Liver (tissue), 9 donors: Measurements from ENCODE around the gene GPR42. TPM values are rescaled to one million over a fixed set of nuclear protein-coding genes. Genes with fewer than 3 reads are reported as not detected.

ENCODE experiments used
- DNase-seq: peaks from one replicate; pipeline ENCODE4 v3.0.0-alpha.2; 2017; ENCODE audit warnings: low spot score
- H3K27ac ChIP-seq, 2 donors: one replicate each; pipeline ENCODE4 v1.7.0; 2013; ENCODE audit warnings: inconsistent platforms in 2 of 2, low read length in 2 of 2, control low read depth in 1 of 2, low read depth in 1 of 2, mild to moderate bottlenecking in 1 of 2
- H3K27me3 ChIP-seq, 4 donors: one replicate each; pipeline versions ENCODE4 v1.6.1 to v1.7.0; 2013; ENCODE audit warnings: low read length in 3 of 4, inconsistent platforms in 1 of 4, mild to moderate bottlenecking in 1 of 4, moderate library complexity in 1 of 4; ENCODE audit not compliant: control insufficient read depth in 4 of 4, insufficient read depth in 4 of 4
- H3K36me3 ChIP-seq, 4 donors: one replicate each; pipeline versions ENCODE4 v1.6.1 to v1.7.0; 2013; ENCODE audit warnings: low read length in 3 of 4, mild to moderate bottlenecking in 3 of 4, low read depth in 1 of 4, moderate library complexity in 1 of 4; ENCODE audit not compliant: control insufficient read depth in 4 of 4, insufficient read depth in 3 of 4
- H3K4me1 ChIP-seq, 4 donors: one replicate each; pipeline versions ENCODE4 v1.6.1 to v1.7.0; 2013; ENCODE audit warnings: low read length in 3 of 4, mild to moderate bottlenecking in 3 of 4, moderate library complexity in 1 of 4; ENCODE audit not compliant: control insufficient read depth in 4 of 4, insufficient read depth in 4 of 4
- H3K4me3 ChIP-seq, 3 donors: one replicate each; pipeline versions ENCODE4 v1.6.1 to v1.7.0; 2013; ENCODE audit warnings: low read length in 3 of 3, control low read depth in 1 of 3, low read depth in 1 of 3, mild to moderate bottlenecking in 1 of 3
- H3K9ac ChIP-seq, 2 donors: one replicate each; pipeline ENCODE4 v1.7.0; 2013; ENCODE audit warnings: low read length in 2 of 2, mild to moderate bottlenecking in 2 of 2, moderate library complexity in 2 of 2, control low read depth in 1 of 2, low read depth in 1 of 2
- H3K9me3 ChIP-seq, 4 donors: one replicate each; pipeline versions ENCODE4 v1.6.1 to v1.7.0; 2013; ENCODE audit warnings: low read length in 3 of 4; ENCODE audit not compliant: control insufficient read depth in 4 of 4
- CTCF ChIP-seq: fragments of 150-350 bp; IDR thresholded peaks from 2 replicates; pipeline ENCODE4 v1.5.1; 2017; ENCODE audit warnings: improper control_type of control experiment, low read depth, low read length; ENCODE audit not compliant: missing input control
- FOXA1 ChIP-seq: IDR thresholded peaks from 2 replicates; pipeline ENCODE4 v1.6.1; 2016; ENCODE audit warnings: antibody characterized with exemption
- FOXA2 ChIP-seq: IDR thresholded peaks from 2 replicates; pipeline ENCODE4 v1.6.1; 2016; ENCODE audit warnings: antibody characterized with exemption
- GABPA ChIP-seq, 2 donors: IDR thresholded peaks in 1 of 2; conservative IDR thresholded peaks in 1 of 2; 2 replicates each; pipeline ENCODE4 v1.6.1; 2016; ENCODE audit warnings: antibody characterized with exemption in 2 of 2, mild to moderate bottlenecking in 1 of 2, moderate library complexity in 1 of 2
- HNF4A ChIP-seq, 2 donors: conservative IDR thresholded peaks; 2 replicates each; pipeline ENCODE4 v1.6.1; 2016; ENCODE audit warnings: antibody characterized with exemption in 2 of 2, mild to moderate bottlenecking in 2 of 2
- HNF4G ChIP-seq: IDR thresholded peaks from 2 replicates; pipeline ENCODE4 v1.6.1; 2016; ENCODE audit warnings: antibody characterized with exemption
- JUND ChIP-seq, 2 donors: IDR thresholded peaks; 2 replicates each; pipeline ENCODE4 v1.6.1; 2016; ENCODE audit warnings: antibody characterized with exemption in 2 of 2
- NR2F2 ChIP-seq: IDR thresholded peaks from 2 replicates; pipeline ENCODE4 v1.6.1; 2016; ENCODE audit warnings: antibody characterized with exemption
- REST ChIP-seq: IDR thresholded peaks from 2 replicates; pipeline ENCODE4 v1.6.1; 2016; ENCODE audit warnings: antibody characterized with exemption, mild to moderate bottlenecking
- RXRA ChIP-seq, 2 donors: IDR thresholded peaks; 2 replicates each; pipeline ENCODE4 v1.6.1; 2017 to 2018; ENCODE audit warnings: antibody characterized with exemption in 2 of 2, mild to moderate bottlenecking in 1 of 2
- SP1 ChIP-seq: IDR thresholded peaks from 2 replicates; pipeline ENCODE4 v1.6.1; 2018; ENCODE audit warnings: antibody characterized with exemption, mild to moderate bottlenecking
- TAF1 ChIP-seq: conservative IDR thresholded peaks from 2 replicates; pipeline ENCODE4 v1.6.1; 2016; ENCODE audit warnings: antibody characterized with exemption, mild to moderate bottlenecking
- YY1 ChIP-seq: IDR thresholded peaks from 2 replicates; pipeline ENCODE4 v1.6.1; 2016; ENCODE audit warnings: antibody characterized with exemption, mild to moderate bottlenecking
- ZBTB33 ChIP-seq: IDR thresholded peaks from 2 replicates; pipeline ENCODE4 v1.6.1; 2016; ENCODE audit warnings: antibody characterized with exemption
- WGBS: extraction: QIAGEN DNeasy Blood & Tissue Kit; methylation state at CpG from one replicate; pipeline ENCODE4 v1.1.7; 2013; 5-methylcytosine and 5-hydroxymethylcytosine counted together
- polyA plus RNA-seq, 2 donors: library from polyadenylated mRNA; stranded (reverse) in 1 of 2; unstranded in 1 of 2; fragments of 200-250 nt in 1 of 2; fragments of >200 nt in 1 of 2; fragmentation: Nextera tagmentation in 1 of 2; extraction: Ambion mirVana in 1 of 2; gene quantifications; one replicate each; pipeline versions ENCODE4 v1.2.1 to v1.2.3, GENCODE V29; 2013 to 2015
- total RNA-seq, 2 donors: library from RNA; depleted of rRNA; stranded (reverse); fragments of >200 nt; gene quantifications; one replicate each; pipeline ENCODE4 v1.2.3, GENCODE V29; 2014
- donor health status: healthy.
- donor health status: healthy.
- donor health status: healthy.
- donor health status: healthy.
- donor health status: healthy.

GPR42 gene
- total RNA-seq (not detected), polyA plus RNA-seq (not detected)

- H3K4me1 ChIP-seq: no peaks in the 10 kb centered on the region
- no peak for DNase-seq
- no peaks in the 10 kb centered on the region for H3K36me3 ChIP-seq
- no peaks in the 10 kb centered on the region for H3K9me3 ChIP-seq
- H3K27ac ChIP-seq: no peak within 1 kb of the TSS
- no peaks in the 10 kb centered on the region for H3K27me3 ChIP-seq
- 89% methylated on average over 7 of the region's 8 CpGs for WGBS
- no peak within 1 kb of the TSS for H3K4me3 ChIP-seq
- TF ChIP-seq NR2F2 (no peak), SP1 (no peak), YY1 (no peak), HNF4G (no peak)
- H3K9ac ChIP-seq: no peak within 1 kb of the TSS
These were observed at the start of gene GPR42 for GRCh38 chr19:35370722-35371121. GPR42 (plus strand) TSS chr19:35371068; CDS start chr19:35371360, 292 bp downstream.

GRCh38 chr19:35321291-35321690, 49.6 kb upstream of the GPR42 start:
- Histone ChIP-seq H3K4me3 (no peak overlapping the region), H3K4me1 (peaks cover 0 to 2% (median 0%) of the 10 kb centered on the region in 4 donors), H3K27me3 (no peaks in the 10 kb centered on the region), H3K9ac (no peak overlapping the region), H3K36me3 (no peaks in the 10 kb centered on the region), H3K9me3 (no peaks in the 10 kb centered on the region), H3K27ac (no peak overlapping the region)
- no peak for DNase-seq
- no peak for TF ChIP-seq SP1
- no peak for TF ChIP-seq HNF4G
- TF ChIP-seq GABPA (IDR thresholded peaks at IDR 0.05 in 1 of 2, conservative IDR thresholded peaks at IDR 0.05 in 1 of 2): no peak
- no peak for TF ChIP-seq REST
- no peak for TF ChIP-seq RXRA (IDR thresholded peaks at IDR 0.05)
- no peak for TF ChIP-seq NR2F2
- no peak for TF ChIP-seq ZBTB33
- no peak for TF ChIP-seq JUND (IDR thresholded peaks at IDR 0.05)
- no peak for TF ChIP-seq YY1
- no peak for TF ChIP-seq TAF1
- WGBS: 93% methylated on average over 2 of the region's 2 CpGs

GRCh38 chr19:35322014-35322413, 48.9 kb upstream of the GPR42 start:
- Histone ChIP-seq H3K36me3 (no peaks in the 10 kb centered on the region), H3K4me3 (no peak overlapping the region), H3K4me1 (no peaks in the 10 kb centered on the region), H3K9me3 (no peaks in the 10 kb centered on the region), H3K9ac (no peak overlapping the region), H3K27ac (no peak overlapping the region), H3K27me3 (no peaks in the 10 kb centered on the region)
- no peak for DNase-seq
- 77% methylated on average over 9 of the region's 9 CpGs for WGBS
- TF ChIP-seq NR2F2: no peak
- no peak for TF ChIP-seq GABPA (IDR thresholded peaks at IDR 0.05 in 1 of 2, conservative IDR thresholded peaks at IDR 0.05 in 1 of 2)
- no peak for TF ChIP-seq CTCF
- TF ChIP-seq REST: no peak
- no peak for TF ChIP-seq RXRA (IDR thresholded peaks at IDR 0.05)
- TF ChIP-seq SP1: no peak
- TF ChIP-seq JUND (IDR thresholded peaks at IDR 0.05): no peak
- no peak for TF ChIP-seq HNF4A (conservative IDR thresholded peaks at IDR 0.05)
- no peak for TF ChIP-seq FOXA2
- TF ChIP-seq FOXA1: no peak
- no peak for TF ChIP-seq ZBTB33
